ENCODE results near the gene RBMX2.
"Not testable (repeated sequence)": the region's sequence is repeated elsewhere in the genome, so short reads cannot be mapped to it uniquely, and the experiment has no call there.

GRCh38 chrX:130352050-130352449 is 49.7 kb upstream of the RBMX2 start:
- not testable (repeated sequence) for TF ChIP-seq POLR2A (IDR thresholded peaks at IDR 0.05; ENCODE audit: low read length); CTCF (IDR thresholded peaks at IDR 0.05); EP300 (IDR thresholded peaks at IDR 0.05); RNF2 (IDR thresholded peaks at IDR 0.05; ENCODE audit: borderline replicate concordance, low read depth); USF2 (IDR thresholded peaks at IDR 0.05); MAZ (IDR thresholded peaks at IDR 0.05; ENCODE audit: borderline replicate concordance, low read depth, low read length); HDAC2 (IDR thresholded peaks at IDR 0.05); ELK1 (IDR thresholded peaks at IDR 0.05; ENCODE audit: low read depth, low read length); REST (IDR thresholded peaks at IDR 0.05); SMC3 (IDR thresholded peaks at IDR 0.05); EHMT2 (IDR thresholded peaks at IDR 0.05; ENCODE audit: low read depth); RAD21 (conservative IDR thresholded peaks at IDR 0.05 in 1 of 2, IDR thresholded peaks at IDR 0.05 in 1 of 2); CBX2 (IDR thresholded peaks at IDR 0.05; ENCODE audit: borderline replicate concordance, low read depth)
